CD4-positive, alpha-beta memory T cell (primary cell): Measurements from ENCODE around the gene PI4KA. TPM values are rescaled to one million over a fixed set of nuclear protein-coding genes. Genes with fewer than 3 reads are reported as not detected.

Experiments used
- CTCF ChIA-PET: fragments of 350-600 bp; sonication (Branson Sonifier 250); formaldehyde crosslinking; loops from one replicate; lab custom pipeline; 2021; ENCODE audit warnings: inconsistent platforms; ENCODE audit not compliant: partially characterized antibody; lab: Charles Lee
- POLR2A ChIA-PET: fragments of 350-600 bp; sonication (Branson Sonifier 250); formaldehyde crosslinking; loops from one replicate; lab custom pipeline; 2021; ENCODE audit not compliant: partially characterized antibody; lab: Charles Lee
- DNase-seq, 5 donors: peaks; one replicate each; pipeline versions ENCODE4 v3.0.0 to v3.0.0-alpha.2; 2020 to 2022; ENCODE audit warnings: mixed read lengths in 1 of 5
- H3K27ac ChIP-seq: one replicate; pipeline ENCODE4 v1.7.0; 2013; ENCODE audit warnings: low read depth, low read length
- H3K27me3 ChIP-seq: 2 replicates; pipeline ENCODE4 v1.7.0; 2013; ENCODE audit warnings: mild to moderate bottlenecking, low read length, moderate library complexity; ENCODE audit not compliant: insufficient read depth
- H3K36me3 ChIP-seq: 2 replicates; pipeline ENCODE4 v1.7.0; 2013; ENCODE audit warnings: mild to moderate bottlenecking, low read length, moderate library complexity; ENCODE audit not compliant: insufficient read depth
- H3K4me1 ChIP-seq: 2 replicates; pipeline ENCODE4 v1.7.0; 2013; ENCODE audit warnings: mild to moderate bottlenecking, low read length, moderate library complexity; ENCODE audit not compliant: insufficient read depth
- H3K4me3 ChIP-seq, 2 donors: one replicate each; pipeline ENCODE4 v1.7.0; 2013; ENCODE audit warnings: low read length in 2 of 2, mild to moderate bottlenecking in 1 of 2
- H3K9me3 ChIP-seq, 2 donors: one replicate each; pipeline ENCODE4 v1.7.0; 2013; ENCODE audit warnings: low read length in 2 of 2, control low read depth in 1 of 2; ENCODE audit not compliant: control insufficient read depth in 1 of 2
- H3K27ac Mint-ChIP-seq, 7 donors: one replicate each; pipeline ENCODE4 v1.8.0; 2020 to 2021; ENCODE audit warnings: mixed read lengths in 7 of 7, mild to moderate bottlenecking in 6 of 7, inconsistent platforms in 3 of 7, moderate library complexity in 3 of 7
- H3K27me3 Mint-ChIP-seq, 2 donors: one replicate each; pipeline ENCODE4 v1.8.0; 2020 to 2021; ENCODE audit warnings: mixed read lengths in 2 of 2
- H3K36me3 Mint-ChIP-seq, 2 donors: one replicate each; pipeline ENCODE4 v1.8.0; 2020 to 2021; ENCODE audit warnings: mixed read lengths in 2 of 2, inconsistent platforms in 1 of 2, mild to moderate bottlenecking in 1 of 2
- H3K4me1 Mint-ChIP-seq, 4 donors: one replicate each; pipeline ENCODE4 v1.8.0; 2020 to 2021; ENCODE audit warnings: mixed read lengths in 4 of 4, mild to moderate bottlenecking in 1 of 4
- H3K4me3 Mint-ChIP-seq, 8 donors: one replicate each; pipeline ENCODE4 v1.8.0; 2020 to 2021; ENCODE audit warnings: mixed read lengths in 8 of 8, mild to moderate bottlenecking in 7 of 8, moderate library complexity in 6 of 8, inconsistent platforms in 3 of 8
- H3K9me3 Mint-ChIP-seq, 8 donors: one replicate each; pipeline ENCODE4 v1.8.0; 2020 to 2021; ENCODE audit warnings: mixed read lengths in 8 of 8, mild to moderate bottlenecking in 5 of 8, inconsistent platforms in 3 of 8, moderate library complexity in 1 of 8
- intact Hi-C: fragments of 100-400 bp; cut with micrococcal nuclease; formaldehyde crosslinking; loops from one replicate; pipeline ENCODE4 v1.15.1; 2023
- polyA plus RNA-seq, 2 donors: library from polyadenylated mRNA; unstranded; fragments of 300-500 nt; fragmentation: Illumina TruSeq; gene quantifications; one replicate each; pipeline ENCODE4 v1.2.3, GENCODE V29; 2021
- total RNA-seq, 2 experiments: library from RNA; stranded (reverse); gene quantifications; one replicate each; pipeline ENCODE4 v1.2.3, GENCODE V29; 2021

Gene PI4KA
- total and polyA plus RNA-seq, 4 experiments from 2014 or later: 31.5 to 145 (median 110) TPM

- intact Hi-C loops: no loop called here
- H3K27me3 Mint-ChIP-seq: peaks cover 11 to 20% of the 10 kb centered on the region in 2 donors
- H3K27ac Mint-ChIP-seq: peak overlapping the region in 3 of 7 donors; percentile 25 to 67 (median 43)
- Histone ChIP-seq H3K36me3 (no peaks in the 10 kb centered on the region), H3K9me3 (no peaks in the 10 kb centered on the region), H3K27ac (no peak overlapping the region), H3K4me1 (no peaks in the 10 kb centered on the region), H3K27me3 (no peaks in the 10 kb centered on the region), H3K4me3 (no peak overlapping the region)
- H3K9me3 Mint-ChIP-seq: peaks cover 0 to 10% (median 4%) of the 10 kb centered on the region in 8 donors
- CTCF ChIA-PET: no interaction called here
- no peak for DNase-seq
- POLR2A ChIA-PET: no interaction called here
- H3K36me3 Mint-ChIP-seq: peaks cover 0 to 6% of the 10 kb centered on the region in 2 donors
- no peak overlapping the region for H3K4me3 Mint-ChIP-seq
- H3K4me1 Mint-ChIP-seq: no peaks in the 10 kb centered on the region
These were observed 197.1 kb downstream of the PI4KA start for GRCh38 chr22:20661473-20661872.

GRCh38 chr22:20660441-20661054 lies 198.1 kb downstream of the PI4KA start:
- Mint-ChIP-seq H3K27ac (no peak overlapping the region), H3K36me3 (peaks cover 0 to 6% of the 10 kb centered on the region in 2 donors), H3K4me3 (no peak overlapping the region), H3K9me3 (peaks cover 0 to 10% (median 4%) of the 10 kb centered on the region in 8 donors), H3K27me3 (peaks cover 7 to 19% of the 10 kb centered on the region in 2 donors), H3K4me1 (no peaks in the 10 kb centered on the region)
- H3K27me3 ChIP-seq: no peaks in the 10 kb centered on the region
- POLR2A ChIA-PET: no interaction called here
- H3K36me3 ChIP-seq: no peaks in the 10 kb centered on the region
- intact Hi-C loops: no loop called here
- no peaks in the 10 kb centered on the region for H3K4me1 ChIP-seq
- CTCF ChIA-PET: no interaction called here
- no peak overlapping the region for H3K4me3 ChIP-seq
- no peak for DNase-seq
- no peak overlapping the region for H3K27ac ChIP-seq
- H3K9me3 ChIP-seq: no peaks in the 10 kb centered on the region

GRCh38 chr22:20659920-20660319 lies 198.7 kb downstream of the PI4KA start:
- H3K27ac Mint-ChIP-seq: no peak overlapping the region
- no peak overlapping the region for H3K4me3 ChIP-seq
- POLR2A ChIA-PET: no interaction called here
- CTCF ChIA-PET: no interaction called here
- H3K36me3 Mint-ChIP-seq: peaks cover 0 to 6% of the 10 kb centered on the region in 2 donors
- H3K4me3 Mint-ChIP-seq: no peak overlapping the region
- no peaks in the 10 kb centered on the region for H3K4me1 Mint-ChIP-seq
- DNase-seq: no peak
- H3K27me3 Mint-ChIP-seq: peaks cover 7 to 19% of the 10 kb centered on the region in 2 donors
- no peaks in the 10 kb centered on the region for H3K27me3 ChIP-seq
- H3K4me1 ChIP-seq: no peaks in the 10 kb centered on the region
- H3K9me3 Mint-ChIP-seq: peaks cover 0 to 10% (median 4%) of the 10 kb centered on the region in 8 donors
- H3K27ac ChIP-seq: no peak overlapping the region
- no peaks in the 10 kb centered on the region for H3K36me3 ChIP-seq
- intact Hi-C loops: no loop called here
- H3K9me3 ChIP-seq: no peaks in the 10 kb centered on the region

DNA sequence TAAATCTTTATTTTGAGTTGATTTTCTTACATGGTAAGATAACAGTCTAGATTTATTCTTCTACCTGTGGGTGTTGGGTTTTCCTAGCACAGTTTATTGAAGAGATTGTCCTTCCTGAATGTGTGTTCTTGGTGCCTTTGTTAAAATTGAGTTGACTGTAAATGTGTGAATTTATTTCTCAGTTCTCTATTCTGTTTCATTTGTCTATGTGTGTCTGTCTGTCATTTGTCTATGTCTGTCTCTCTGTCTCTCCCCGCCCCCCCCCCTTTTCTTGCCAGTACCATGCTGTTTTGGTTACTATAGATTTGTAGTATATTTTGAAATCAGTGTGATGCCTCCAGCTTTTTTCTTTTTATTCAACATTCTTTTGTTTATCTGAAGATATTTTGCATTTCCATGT lies 199.4 kb downstream of the PI4KA start:
- no peak overlapping the region for H3K27ac ChIP-seq
- no peaks in the 10 kb centered on the region for H3K4me1 ChIP-seq
- H3K9me3 ChIP-seq: no peaks in the 10 kb centered on the region
- Mint-ChIP-seq H3K4me3 (no peak overlapping the region), H3K4me1 (no peaks in the 10 kb centered on the region), H3K27ac (no peak overlapping the region), H3K9me3 (peaks cover 0 to 10% (median 4%) of the 10 kb centered on the region in 8 donors), H3K27me3 (peaks cover 6 to 19% of the 10 kb centered on the region in 2 donors), H3K36me3 (peaks cover 0 to 6% of the 10 kb centered on the region in 2 donors)
- intact Hi-C loops: no loop called here
- POLR2A ChIA-PET: no interaction called here
- DNase-seq: no peak
- H3K27me3 ChIP-seq: no peaks in the 10 kb centered on the region
- H3K36me3 ChIP-seq: no peaks in the 10 kb centered on the region
- H3K4me3 ChIP-seq: no peak overlapping the region
- CTCF ChIA-PET: no interaction called here

DNA sequence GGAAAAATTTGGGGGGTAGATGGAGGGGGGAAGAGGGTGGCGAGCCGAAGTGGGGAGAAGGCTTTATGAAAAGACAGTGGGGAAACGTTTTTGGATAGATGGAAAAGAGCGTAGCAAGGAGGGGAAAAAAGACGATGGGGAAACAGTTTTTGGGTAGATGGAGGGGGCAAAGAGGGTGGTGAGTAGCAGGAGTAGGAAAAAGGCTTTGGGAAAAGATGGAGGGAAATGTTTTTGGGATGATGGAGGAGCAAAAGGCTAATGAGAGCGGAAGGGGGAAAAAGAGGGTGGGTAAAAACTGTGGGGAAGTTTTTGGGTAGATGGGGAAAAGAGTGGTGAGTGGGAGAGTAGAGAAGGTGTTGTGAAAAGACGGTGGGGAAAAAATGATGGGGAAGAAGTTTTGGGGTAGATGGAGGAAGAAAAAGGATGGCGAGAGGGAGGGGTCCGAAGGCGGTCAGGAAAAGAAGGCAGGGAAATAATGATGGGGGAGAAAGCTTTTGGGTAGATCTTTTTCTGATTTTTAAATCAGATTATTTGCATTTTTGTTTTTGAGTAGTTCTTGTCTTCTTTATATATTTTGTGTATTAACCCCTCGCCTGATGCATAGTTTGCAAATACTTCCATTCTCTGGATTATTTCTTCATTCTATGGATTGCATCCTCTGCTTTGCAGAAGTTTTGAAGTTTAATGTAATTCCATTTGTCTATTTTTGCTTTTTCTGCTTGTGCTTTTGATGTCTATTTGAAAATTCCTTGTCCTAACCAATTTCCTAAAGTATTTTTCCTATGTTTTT lies 200.0 kb downstream of the PI4KA start:
- Histone ChIP-seq H3K9me3 (no peaks in the 10 kb centered on the region), H3K4me3 (no peak overlapping the region), H3K4me1 (no peaks in the 10 kb centered on the region), H3K27ac (no peak overlapping the region), H3K27me3 (no peaks in the 10 kb centered on the region), H3K36me3 (no peaks in the 10 kb centered on the region)
- intact Hi-C loops: no loop called here
- POLR2A ChIA-PET: no interaction called here
- CTCF ChIA-PET: no interaction called here
- peaks cover 6 to 18% of the 10 kb centered on the region in 2 donors for H3K27me3 Mint-ChIP-seq
- DNase-seq: no peak
- H3K27ac Mint-ChIP-seq: no peak overlapping the region
- H3K9me3 Mint-ChIP-seq: peaks cover 0 to 8% (median 4%) of the 10 kb centered on the region in 8 donors
- peaks cover 0 to 6% of the 10 kb centered on the region in 2 donors for H3K36me3 Mint-ChIP-seq
- no peak overlapping the region for H3K4me3 Mint-ChIP-seq
- no peaks in the 10 kb centered on the region for H3K4me1 Mint-ChIP-seq

- H3K36me3 Mint-ChIP-seq: no peaks in the 10 kb centered on the region
- H3K27me3 Mint-ChIP-seq: peaks cover 3 to 15% of the 10 kb centered on the region in 2 donors
- H3K27ac Mint-ChIP-seq: no peak overlapping the region
- H3K4me1 ChIP-seq: no peaks in the 10 kb centered on the region
- peak overlapping the region in 1 of 8 donors; percentile 58 for H3K4me3 Mint-ChIP-seq
- no peaks in the 10 kb centered on the region for H3K4me1 Mint-ChIP-seq
- no peak for DNase-seq
- H3K9me3 ChIP-seq: no peaks in the 10 kb centered on the region
- no peaks in the 10 kb centered on the region for H3K36me3 ChIP-seq
- ChIA-PET CTCF (no interaction called here), POLR2A (no interaction called here)
- intact Hi-C loops: no loop called here
- H3K9me3 Mint-ChIP-seq: peaks cover 0 to 2% (median under 1%) of the 10 kb centered on the region in 8 donors
- no peak overlapping the region for H3K27ac ChIP-seq
- no peak overlapping the region for H3K4me3 ChIP-seq
- H3K27me3 ChIP-seq: no peaks in the 10 kb centered on the region
These were observed 200.6 kb downstream of the PI4KA start for GRCh38 chr22:20657963-20658362.
